ENCODE results near the gene ISG20L2. TPM values are rescaled to one million over a fixed set of nuclear protein-coding genes. Genes with fewer than 3 reads are reported as not detected.

Gene ISG20L2
- total RNA-seq, 1 donor from 2014 or later: 28.3 TPM

GRCh38 chr1:156727926-156728598 lies 504 bp downstream of the ISG20L2 start, which contains the start of gene METTL25B:
TSS of gene METTL25B (plus strand) at chr1:156728469. CDS start at chr1:156729105, 636 bp downstream.
- Histone ChIP-seq H3K27ac (peak within 1 kb of the TSS; percentile 96), H3K36me3 (peaks cover 26% of the 10 kb centered on the region), H3K27me3 (no peaks in the 10 kb centered on the region), H3K4me3 (peak within 1 kb of the TSS; percentile 79), H3K9me3 (no peaks in the 10 kb centered on the region), H3K4me1 (peaks cover 39% of the 10 kb centered on the region)
- DNase-seq: peak; percentile 94
- no peak for TF ChIP-seq CTCF (IDR thresholded peaks at IDR 0.05)
- intact Hi-C loops (cut with DNase I): loop anchor here (5.0 kb wide), 1 partner anchor 36 kb away; no protein-coding TSS in a partner anchor
- peak; percentile 84 for ATAC-seq

GRCh38 chr1:156727492-156727891 lies 1.1 kb downstream of the ISG20L2 start:
- peaks cover 39% of the 10 kb centered on the region for H3K4me1 ChIP-seq
- no peaks in the 10 kb centered on the region for H3K9me3 ChIP-seq
- intact Hi-C loops (cut with DNase I): loop anchor here (5.0 kb wide), 1 partner anchor 35 kb away; no protein-coding TSS in a partner anchor
- no peak for DNase-seq
- TF ChIP-seq CTCF (IDR thresholded peaks at IDR 0.05): no peak
- peak overlapping the region; percentile 79 for H3K4me3 ChIP-seq
- no peak for ATAC-seq
- peaks cover 29% of the 10 kb centered on the region for H3K36me3 ChIP-seq
- no peaks in the 10 kb centered on the region for H3K27me3 ChIP-seq
- peak overlapping the region; percentile 96 for H3K27ac ChIP-seq

GRCh38 chr1:156726549-156727226 lies 1.9 kb downstream of the ISG20L2 start:
- no peaks in the 10 kb centered on the region for H3K27me3 ChIP-seq
- peak; percentile 45 for TF ChIP-seq CTCF (IDR thresholded peaks at IDR 0.05)
- no peak for DNase-seq
- intact Hi-C loops (cut with DNase I): loop anchor here (5.0 kb wide), 1 partner anchor 34 kb away; no protein-coding TSS in a partner anchor
- no peak for ATAC-seq
- no peaks in the 10 kb centered on the region for H3K9me3 ChIP-seq
- H3K4me3 ChIP-seq: peak overlapping the region; percentile 79
- no peak overlapping the region for H3K27ac ChIP-seq
- peaks cover 35% of the 10 kb centered on the region for H3K36me3 ChIP-seq
- H3K4me1 ChIP-seq: peaks cover 39% of the 10 kb centered on the region

- no peaks in the 10 kb centered on the region for H3K27me3 ChIP-seq
- H3K9me3 ChIP-seq: no peaks in the 10 kb centered on the region
- peak overlapping the region; percentile 79 for H3K4me3 ChIP-seq
- DNase-seq (peak; percentile 93), ATAC-seq (peak; percentile 85)
- H3K27ac ChIP-seq: no peak overlapping the region
- peak; percentile 97 for TF ChIP-seq CTCF (IDR thresholded peaks at IDR 0.05)
- H3K36me3 ChIP-seq: peaks cover 44% of the 10 kb centered on the region
- H3K4me1 ChIP-seq: peaks cover 39% of the 10 kb centered on the region
- intact Hi-C loops (cut with DNase I): loop anchor here (5.0 kb wide), 1 partner anchor 33 kb away; no protein-coding TSS in a partner anchor
These were observed 2.8 kb downstream of the ISG20L2 start for GRCh38 chr1:156725683-156726280.

- ATAC-seq: no peak
- Histone ChIP-seq H3K27ac (no peak overlapping the region), H3K27me3 (no peaks in the 10 kb centered on the region), H3K4me1 (peaks cover 20% of the 10 kb centered on the region), H3K9me3 (no peaks in the 10 kb centered on the region), H3K4me3 (no peak overlapping the region), H3K36me3 (peaks cover 47% of the 10 kb centered on the region)
- intact Hi-C loops (cut with DNase I): no loop called here
- no peak for TF ChIP-seq CTCF (IDR thresholded peaks at IDR 0.05)
- DNase-seq: no peak
These were observed 7.0 kb downstream of the ISG20L2 start for GRCh38 chr1:156721535-156721934.
